ENCODE results near the gene NR1I3.

GRCh38 chr1:161179698-161180097, 58.3 kb downstream of the NR1I3 start:
- TF ChIP-seq, protein P1, sequence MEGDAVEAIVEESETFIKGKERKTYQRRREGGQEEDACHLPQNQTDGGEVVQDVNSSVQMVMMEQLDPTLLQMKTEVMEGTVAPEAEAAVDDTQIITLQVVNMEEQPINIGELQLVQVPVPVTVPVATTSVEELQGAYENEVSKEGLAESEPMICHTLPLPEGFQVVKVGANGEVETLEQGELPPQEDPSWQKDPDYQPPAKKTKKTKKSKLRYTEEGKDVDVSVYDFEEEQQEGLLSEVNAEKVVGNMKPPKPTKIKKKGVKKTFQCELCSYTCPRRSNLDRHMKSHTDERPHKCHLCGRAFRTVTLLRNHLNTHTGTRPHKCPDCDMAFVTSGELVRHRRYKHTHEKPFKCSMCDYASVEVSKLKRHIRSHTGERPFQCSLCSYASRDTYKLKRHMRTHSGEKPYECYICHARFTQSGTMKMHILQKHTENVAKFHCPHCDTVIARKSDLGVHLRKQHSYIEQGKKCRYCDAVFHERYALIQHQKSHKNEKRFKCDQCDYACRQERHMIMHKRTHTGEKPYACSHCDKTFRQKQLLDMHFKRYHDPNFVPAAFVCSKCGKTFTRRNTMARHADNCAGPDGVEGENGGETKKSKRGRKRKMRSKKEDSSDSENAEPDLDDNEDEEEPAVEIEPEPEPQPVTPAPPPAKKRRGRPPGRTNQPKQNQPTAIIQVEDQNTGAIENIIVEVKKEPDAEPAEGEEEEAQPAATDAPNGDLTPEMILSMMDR (conservative IDR thresholded peaks at IDR 0.05; ENCODE audit: low read length), result no peak
- TF ChIP-seq EZH2phosphoT487 (IDR thresholded peaks at IDR 0.05; ENCODE audit: borderline replicate concordance, low read depth, low read length), result no peak
